Heart right ventricle (tissue), 16 donors: ENCODE measurements around the gene NDST3. TPM values are rescaled to one million over a fixed set of nuclear protein-coding genes. Genes with fewer than 3 reads are reported as not detected.

Experiments used
- ATAC-seq, 8 donors: fragments of 200-7000 bp; cut with Tn5 transposase; one replicate each; pipeline ENCODE4 v1.9.1; 2020; ENCODE audit warnings: mild to moderate bottlenecking in 8 of 8, moderate library complexity in 8 of 8, moderate number of reproducible peaks in 1 of 8
- DNase-seq, 2 donors: peaks; one replicate each; pipeline ENCODE4 v3.0.0-alpha.2; 2020
- H3K27ac ChIP-seq, 10 donors: fragments of 200-600 bp; sonication (generic) in 2 of 10; one replicate each; pipeline versions ENCODE4 v1.5.0 to v1.8.0; 2020 to 2022; ENCODE audit warnings: mild to moderate bottlenecking in 3 of 10
- H3K27me3 ChIP-seq, 7 donors: fragments of 200-600 bp; one replicate each; pipeline ENCODE4 v1.8.0; 2021 to 2022; ENCODE audit warnings: mild to moderate bottlenecking in 2 of 7
- H3K36me3 ChIP-seq, 9 donors: fragments of 200-600 bp; sonication (generic) in 1 of 9; one replicate each; pipeline versions ENCODE4 v1.5.0 to v1.8.0; 2020 to 2022; ENCODE audit warnings: mild to moderate bottlenecking in 2 of 9
- H3K4me1 ChIP-seq, 9 donors: fragments of 200-600 bp; sonication (generic) in 1 of 9; one replicate each; pipeline versions ENCODE4 v1.5.0 to v1.8.0; 2020 to 2022; ENCODE audit warnings: mild to moderate bottlenecking in 4 of 9
- H3K4me3 ChIP-seq, 10 donors: fragments of 200-600 bp; sonication (generic) in 2 of 10; one replicate each; pipeline versions ENCODE4 v1.5.0 to v1.8.0; 2020 to 2022; ENCODE audit warnings: mild to moderate bottlenecking in 7 of 10, moderate library complexity in 2 of 10
- H3K9me3 ChIP-seq, 11 donors: fragments of 200-600 bp in 10 of 11; sonication (generic) in 2 of 11; one replicate each; pipeline versions ENCODE4 v1.5.0 to v1.8.0; 2013 to 2022; ENCODE audit warnings: mild to moderate bottlenecking in 2 of 11, control low read depth in 1 of 11, moderate library complexity in 1 of 11
- CTCF ChIP-seq, 9 donors: fragments of 200-600 bp; sonication (generic) in 2 of 9; IDR thresholded peaks; one replicate each; pipeline versions ENCODE4 v1.5.0 to v1.8.0; 2021 to 2022; ENCODE audit warnings: antibody characterized with exemption in 9 of 9, mild to moderate bottlenecking in 5 of 9, moderate library complexity in 1 of 9
- WGBS, 2 donors: extraction: QIAGEN DNeasy Blood & Tissue Kit; methylation state at CpG; one replicate each; pipeline ENCODE4 v1.1.7; 2013; ENCODE audit warnings: inconsistent platforms in 1 of 2; 5-methylcytosine and 5-hydroxymethylcytosine counted together
- intact Hi-C, 10 donors: fragments of 100-400 bp; cut with DNase I; formaldehyde crosslinking; loops; one replicate each; pipeline versions ENCODE4 v1.11.1 to v1.14.2; 2022
- polyA plus RNA-seq, 2 donors: library from polyadenylated mRNA; stranded (reverse); fragments of 200-250 nt; gene quantifications; one replicate each; pipeline ENCODE4 v1.2.3, GENCODE V29; 2013
- total RNA-seq, 10 donors: library from RNA; stranded (reverse); fragmentation: NEBNext Ultra II Directional in 3 of 10; extraction: Animal tissue kit (Norgen Biotek cat#: 25700) in 3 of 10; gene quantifications; one replicate each; pipeline versions ENCODE4 v1.2.1 to v1.2.4, GENCODE V29; 2021 to 2023
- donor health status: Arrhythmogenic right ventricular cardiomyopathy.
- donor health status: ischemic (EF 13 %, LVEDD 7.1; RV severe dilation, severe dysfunction).
- donor health status: healthy with polysubstance abuse.
- donor health status: DM: no; HTN: yes; CAD: no.
- donor health status: DM: no; HTN: no; CAD: no.
- donor health status: ischemic (EF 25% LVEDD 6.9; RV normal size, moderate dysfunction).
- donor health status: ischemic (EF 25% LVEDD 5.7; RV mildly dilated, moderate dysfunction).
- donor health status: healthy.
- donor health status: DM: yes; HTN: yes; CAD: no.
- donor health status: Ischemic cardiomyopathy.
- donor health status: ischemic (EF 35%, LVEDD 5.7; RV mildly dilated, moderate dysfunction).
- donor health status: nonischemic (EF 11% LVEDD 7.7; RV severe dilation, severe dysfunction).
- donor health status: DM: yes; HTN: yes; CAD: no.
- donor health status: PGD.
- donor health status: ischemic (EF 29% LVEDD 5.4; RV normal size, mild dysfunction).
- donor health status: nonischemic (EF 23%, LVEDD 6.1; RV moderate dilation, normal function).

Gene NDST3
- total and polyA plus RNA-seq, 12 donors: 0.04 TPM; not detected in 11

GRCh38 chr4:118004088-118004487, 30.2 kb upstream of the NDST3 start:
- Histone ChIP-seq H3K4me3 (no peak overlapping the region), H3K36me3 (no peaks in the 10 kb centered on the region), H3K4me1 (no peaks in the 10 kb centered on the region), H3K27me3 (peaks cover 0 to 4% (median 0%) of the 10 kb centered on the region in 7 donors), H3K27ac (no peak overlapping the region), H3K9me3 (no peaks in the 10 kb centered on the region)
- DNase-seq (no peak), ATAC-seq (no peak)
- 84 to 89% methylated on average over 2 of the region's 2 CpGs for WGBS, 2 donors
- TF ChIP-seq CTCF (IDR thresholded peaks at IDR 0.05): no peak
- intact Hi-C loops: no loop called here

- no peak overlapping the region for H3K4me3 ChIP-seq
- DNase-seq (no peak), ATAC-seq (no peak)
- intact Hi-C loops: no loop called here
- no peaks in the 10 kb centered on the region for H3K36me3 ChIP-seq
- H3K27ac ChIP-seq: no peak overlapping the region
- H3K9me3 ChIP-seq: no peaks in the 10 kb centered on the region
- no peak for TF ChIP-seq CTCF (IDR thresholded peaks at IDR 0.05)
- WGBS, 2 donors: 82% methylated on average over 3 of the region's 3 CpGs
- H3K4me1 ChIP-seq: no peaks in the 10 kb centered on the region
- H3K27me3 ChIP-seq: no peaks in the 10 kb centered on the region
These were observed 28.4 kb upstream of the NDST3 start for GRCh38 chr4:118005883-118006282.

- WGBS, 2 donors: 86 to 94% methylated on average over 2 of the region's 2 CpGs
- Histone ChIP-seq H3K36me3 (no peaks in the 10 kb centered on the region), H3K9me3 (no peaks in the 10 kb centered on the region), H3K27ac (no peak overlapping the region), H3K27me3 (peaks cover 0 to 3% (median 0%) of the 10 kb centered on the region in 7 donors), H3K4me1 (no peaks in the 10 kb centered on the region), H3K4me3 (no peak overlapping the region)
- TF ChIP-seq CTCF (IDR thresholded peaks at IDR 0.05): peak in 1 of 9 donors; percentile 6
- DNase-seq (no peak), ATAC-seq (no peak)
- intact Hi-C loops: no loop called here
These were observed 22.1 kb upstream of the NDST3 start for GRCh38 chr4:118012142-118012541.

GRCh38 chr4:118014831-118015230, 19.5 kb upstream of the NDST3 start:
- Histone ChIP-seq H3K36me3 (no peaks in the 10 kb centered on the region), H3K27ac (no peak overlapping the region), H3K4me1 (no peaks in the 10 kb centered on the region), H3K27me3 (peaks cover 0 to 3% (median 0%) of the 10 kb centered on the region in 7 donors), H3K9me3 (no peaks in the 10 kb centered on the region), H3K4me3 (no peak overlapping the region)
- intact Hi-C loops: no loop called here
- no peak for TF ChIP-seq CTCF (IDR thresholded peaks at IDR 0.05)
- WGBS, 2 donors: 83 to 94% methylated on average over 3 of the region's 3 CpGs
- ATAC-seq (no peak), DNase-seq (no peak)
